G401 (cell line): Measurements from ENCODE around the gene SRCIN1. TPM values are rescaled to one million over a fixed set of nuclear protein-coding genes. Genes with fewer than 3 reads are reported as not detected.
A peak's percentile ranks its signal among the peaks of the same experiment; 100 is the strongest.

Experiments
- DNase-seq: peaks from one replicate; pipeline ENCODE4 v3.0.0-alpha.2; 2015; ENCODE audit warnings: low spot score
- in situ Hi-C: cut with HindIII; loops from 2 replicates; pipeline ENCODE4 v1.10.0; 2016; ENCODE audit warnings: low sequenced_read_pairs, mixed read lengths
- total RNA-seq: library from RNA; depleted of rRNA; stranded (reverse); fragments of >200 nt; shearing (Covaris generic); gene quantifications from 2 replicates; pipeline ENCODE4 v1.2.3, GENCODE V29; 2014

Gene SRCIN1
- total RNA-seq, 1 experiment from 2014 or later = 12.4 TPM

DNA sequence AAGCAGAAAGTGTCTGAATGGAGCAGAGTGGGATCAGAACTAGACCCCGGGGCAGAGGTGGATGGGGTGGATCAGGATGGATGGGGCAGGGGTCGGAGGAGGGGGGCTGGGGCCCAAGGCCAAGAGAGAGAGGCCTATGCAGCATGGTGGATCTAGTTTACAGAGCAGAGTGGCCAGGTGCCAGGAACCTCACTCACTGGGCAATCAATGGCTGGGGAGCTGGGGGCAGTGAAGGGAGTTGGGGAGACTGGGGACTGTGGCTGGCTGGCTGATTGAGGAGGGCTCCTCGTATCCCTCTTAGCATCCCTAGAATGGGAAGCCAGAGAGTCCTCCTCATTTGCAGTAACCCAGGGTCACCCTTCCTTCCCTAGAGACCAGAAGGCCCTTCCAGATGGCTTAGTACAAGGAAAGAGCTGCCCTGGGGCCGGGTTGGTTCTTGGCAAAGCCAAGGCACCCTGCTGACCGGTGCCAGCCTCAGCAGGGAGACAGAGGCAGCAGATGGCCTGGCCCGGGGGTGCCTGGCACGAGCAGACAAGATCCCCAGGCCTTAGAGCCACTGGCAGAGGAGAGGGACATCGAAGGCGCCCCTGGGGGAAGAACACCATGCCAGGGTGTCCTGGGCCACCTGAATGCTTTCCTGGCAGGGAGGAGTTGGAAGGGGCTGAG, 36.8 kb downstream of the SRCIN1 start:
- in situ Hi-C loops = no loop called here
- peak; percentile 83 for DNase-seq

DNA sequence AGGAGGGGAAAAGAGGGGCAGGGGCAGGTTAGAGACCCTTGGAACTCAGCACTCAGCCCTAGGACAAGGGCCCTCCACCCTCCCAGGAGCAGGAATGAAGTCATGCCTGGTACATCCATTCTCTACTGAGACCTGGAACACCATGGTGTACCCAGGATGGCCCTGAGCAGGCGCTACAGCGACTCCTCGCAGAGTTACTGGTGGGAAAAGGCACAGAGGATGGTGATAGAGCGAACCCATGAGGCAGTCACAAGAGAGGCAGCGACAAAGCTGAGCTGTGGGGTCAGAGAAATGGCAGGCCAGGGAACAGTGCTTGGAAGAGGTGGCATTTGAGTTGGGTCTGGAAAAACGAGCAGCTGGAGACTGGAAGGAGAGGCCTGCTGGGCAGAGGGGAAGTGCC, 37.5 kb downstream of the SRCIN1 start:
- DNase-seq = no peak
- in situ Hi-C loops = no loop called here

DNA sequence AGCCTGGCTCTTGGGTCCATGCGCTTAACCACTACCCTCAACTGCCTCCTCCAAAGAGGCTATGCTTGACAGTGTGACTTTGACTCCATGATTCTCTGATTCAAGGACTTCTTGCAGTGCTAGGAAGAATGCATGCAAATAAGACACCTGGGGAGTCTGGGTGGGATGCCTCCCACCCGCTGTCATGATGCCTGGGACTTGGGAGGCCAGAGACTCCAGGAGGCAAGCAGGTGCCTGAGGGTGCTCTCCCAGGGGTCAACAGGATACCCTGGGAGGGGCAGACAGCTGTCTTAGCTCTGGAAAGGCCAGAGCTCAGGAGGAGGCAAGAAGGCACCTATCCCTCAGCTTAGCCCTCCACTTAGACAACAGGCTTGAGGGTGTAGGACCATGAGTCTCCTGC, 38.4 kb downstream of the SRCIN1 start:
- in situ Hi-C loops = no loop called here
- no peak for DNase-seq

DNA sequence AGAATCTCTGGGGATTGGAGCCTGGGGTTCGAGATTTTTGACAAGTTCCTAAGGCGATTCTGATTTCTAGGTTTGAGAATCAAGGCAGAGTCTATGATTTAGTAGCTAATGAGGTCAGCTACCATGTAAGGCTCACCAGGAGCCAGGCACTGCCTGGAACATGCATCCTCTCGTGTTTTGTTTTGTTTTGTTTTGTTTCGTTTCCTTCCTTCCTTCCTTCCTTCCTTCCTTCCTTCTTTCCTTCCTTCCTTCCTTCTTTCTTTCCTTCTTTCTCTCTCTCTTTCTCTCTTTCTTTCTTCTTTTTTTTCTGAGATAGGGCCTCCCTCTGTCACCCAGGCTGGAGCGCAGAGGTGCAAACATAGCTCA, 39.1 kb downstream of the SRCIN1 start:
- in situ Hi-C loops = no loop called here
- DNase-seq = no peak

DNA sequence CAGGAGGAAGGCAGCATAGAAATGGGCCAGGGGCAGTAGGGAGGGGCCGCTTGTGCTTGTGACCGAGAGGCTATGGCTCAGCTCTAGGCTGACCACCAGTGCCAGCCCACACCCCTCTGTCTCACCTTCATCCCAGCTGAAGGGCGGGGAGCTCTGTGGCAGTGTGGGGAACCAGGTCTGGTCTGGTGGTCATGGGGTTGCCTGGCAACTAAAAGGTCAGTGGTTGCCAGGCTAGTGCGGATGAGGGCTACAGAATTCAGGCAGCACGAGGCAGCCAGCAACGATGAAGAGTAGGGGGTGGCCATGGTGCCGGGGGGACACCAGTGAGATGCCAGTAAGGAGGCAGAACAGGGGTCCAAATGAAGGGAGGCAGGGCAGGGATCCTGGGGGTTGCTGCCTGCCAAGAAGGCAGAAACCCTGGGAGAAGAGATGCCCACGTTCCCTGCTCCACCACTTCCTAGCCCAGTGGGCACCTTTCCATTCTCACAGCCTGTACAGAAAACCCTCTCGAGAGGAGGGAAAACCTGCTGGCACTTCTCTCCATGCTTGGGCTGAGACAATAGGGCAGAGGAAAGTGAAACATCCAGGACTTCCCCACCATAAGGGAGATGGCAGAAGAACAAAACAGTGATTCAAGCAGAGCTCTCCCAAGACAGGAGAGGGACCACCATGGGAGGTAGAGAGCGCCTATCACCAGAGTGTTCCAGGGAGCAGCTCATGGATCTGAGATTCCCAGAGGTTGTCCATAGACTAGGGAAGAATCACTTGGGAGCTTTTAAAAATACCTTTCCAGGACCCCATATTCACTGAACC, 39.7 kb downstream of the SRCIN1 start:
- peak; percentile 90 for DNase-seq
- in situ Hi-C loops = no loop called here

DNA sequence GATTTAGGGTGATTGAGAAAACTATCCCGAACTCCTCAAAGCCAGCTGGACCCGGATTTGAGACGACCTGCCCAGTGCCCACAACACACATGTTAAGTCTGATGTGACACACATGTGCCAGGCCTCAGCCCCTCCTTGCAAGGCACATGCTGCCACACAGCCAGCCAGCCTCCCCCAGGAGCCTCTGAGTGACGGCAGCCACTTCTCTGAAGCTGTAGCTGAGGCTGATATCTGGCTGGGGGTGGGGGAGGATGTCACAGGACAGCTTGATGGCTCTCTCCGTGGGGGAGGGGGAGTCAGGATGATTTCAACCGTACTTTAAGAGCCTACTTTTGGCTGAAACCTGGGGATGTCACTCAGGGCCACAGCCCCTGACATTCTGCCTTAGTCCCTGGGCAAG, 40.9 kb downstream of the SRCIN1 start:
- in situ Hi-C loops = no loop called here

DNA sequence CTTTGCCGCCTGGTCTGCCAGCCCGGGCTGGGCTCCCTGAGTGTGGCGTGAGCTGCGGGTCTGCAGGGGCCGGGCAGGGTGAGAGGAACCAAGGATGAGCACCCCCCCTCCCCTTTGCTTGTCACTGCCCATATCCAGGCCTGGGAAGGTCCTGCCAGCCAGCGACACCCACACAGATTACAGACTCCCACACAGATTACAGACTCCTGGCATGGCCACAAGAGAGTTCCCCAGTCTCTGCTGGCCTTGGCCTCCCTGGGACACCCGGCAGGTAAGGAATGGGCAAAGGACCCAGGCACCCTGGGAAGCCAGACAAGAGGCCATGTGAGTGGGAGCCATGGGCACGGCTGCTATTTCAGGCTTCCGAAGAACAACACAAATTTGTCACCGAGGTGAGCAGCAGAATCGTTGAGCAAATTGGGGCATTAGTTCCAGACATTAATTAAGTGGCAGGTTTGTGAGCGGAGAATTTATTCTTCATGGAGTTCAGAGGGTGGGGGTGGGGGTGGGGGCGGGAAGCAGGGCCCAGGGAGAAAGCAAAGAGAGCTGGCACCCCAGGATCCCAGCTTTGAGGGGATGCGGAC, 41.4 kb downstream of the SRCIN1 start:
- in situ Hi-C loops = no loop called here
- no peak for DNase-seq

More for the DNA sequence above, 40.9 kb downstream of the SRCIN1 start:
- DNase-seq = no peak

DNA sequence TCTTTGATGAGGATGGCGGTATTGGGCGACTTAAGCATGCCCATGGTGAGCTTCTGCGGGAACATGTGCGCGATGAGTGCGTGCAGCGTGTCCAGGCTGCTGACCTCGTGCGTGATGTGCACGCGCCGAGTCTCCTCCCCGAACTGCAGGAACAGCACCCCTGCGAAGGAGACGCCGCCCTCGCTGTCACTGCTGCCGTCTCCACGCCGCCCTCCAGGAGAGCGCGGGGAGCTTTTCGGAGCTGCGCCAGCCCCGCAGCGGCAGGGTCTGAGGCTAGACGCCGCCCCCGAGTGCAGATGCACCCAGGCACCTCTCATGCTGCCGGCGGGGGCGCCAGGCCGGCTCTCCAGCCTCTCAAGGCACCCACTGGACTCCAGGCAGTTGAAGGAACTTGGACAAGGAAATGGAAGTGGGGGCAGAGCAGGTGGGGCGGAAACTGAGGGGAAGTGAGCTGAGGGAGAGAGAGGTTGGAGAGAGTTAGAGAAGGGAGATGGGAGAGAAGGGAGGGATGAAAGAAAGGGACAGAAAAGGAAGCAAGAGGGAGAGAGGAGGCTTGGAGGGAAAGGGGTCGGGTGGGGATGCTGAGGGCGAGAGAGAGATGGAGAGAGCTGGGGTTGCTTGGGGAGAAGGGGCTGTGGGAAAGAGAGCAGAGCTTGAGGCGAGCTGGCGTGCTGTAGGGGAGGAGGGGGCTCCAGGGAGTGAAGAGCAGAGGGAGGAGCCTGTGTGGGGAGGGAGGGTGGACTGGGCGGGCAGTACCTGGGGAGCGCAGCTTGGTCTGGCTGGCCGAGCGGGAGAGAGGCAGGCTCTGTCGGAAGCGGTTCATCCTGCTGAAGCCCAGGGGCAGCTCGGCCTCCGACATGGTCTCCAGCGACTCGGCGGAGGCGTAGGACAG, 42.1 kb downstream of the SRCIN1 start:
- in situ Hi-C loops = no loop called here
- peak; percentile 90 for DNase-seq

DNA sequence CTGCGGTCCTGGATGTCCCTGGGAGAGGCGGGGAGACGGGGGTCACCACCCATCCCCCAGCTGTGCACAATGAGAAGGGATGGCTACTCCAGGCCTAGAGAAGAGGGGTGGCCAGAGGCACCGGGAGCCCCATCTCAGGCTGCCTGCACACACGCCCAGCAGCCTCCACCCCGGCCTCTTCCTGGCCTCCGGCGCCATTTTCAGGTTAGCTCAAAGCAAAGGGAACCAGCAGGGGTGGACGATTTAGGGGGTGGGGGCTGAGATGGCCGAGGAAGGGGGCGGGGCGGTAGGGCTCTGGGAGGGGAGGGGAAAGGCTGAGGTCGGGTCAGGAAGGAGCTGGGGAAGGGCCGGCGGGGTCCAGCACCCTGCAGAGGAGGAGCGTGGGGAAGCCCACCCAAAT, 42.8 kb downstream of the SRCIN1 start:
- in situ Hi-C loops = no loop called here
- DNase-seq = no peak

DNA sequence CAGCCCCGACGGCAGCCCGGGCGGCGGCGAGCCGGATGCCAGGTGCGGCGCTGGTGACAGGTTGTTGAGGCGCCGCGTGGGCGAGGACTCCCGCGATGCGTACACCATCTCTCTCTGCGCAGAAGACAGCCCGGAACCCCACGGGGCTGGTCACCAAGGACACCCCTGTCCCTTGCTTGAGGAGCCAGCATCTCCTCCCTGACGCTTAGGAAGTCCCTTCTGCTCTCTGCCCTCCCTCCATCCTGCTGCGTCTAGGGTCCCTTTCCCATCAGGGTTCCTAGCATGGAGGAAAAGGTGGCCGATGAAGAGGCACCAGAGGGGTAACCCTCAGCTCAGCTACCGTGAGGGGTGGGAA, 43.6 kb downstream of the SRCIN1 start:
- DNase-seq = no peak
- in situ Hi-C loops = no loop called here

DNA sequence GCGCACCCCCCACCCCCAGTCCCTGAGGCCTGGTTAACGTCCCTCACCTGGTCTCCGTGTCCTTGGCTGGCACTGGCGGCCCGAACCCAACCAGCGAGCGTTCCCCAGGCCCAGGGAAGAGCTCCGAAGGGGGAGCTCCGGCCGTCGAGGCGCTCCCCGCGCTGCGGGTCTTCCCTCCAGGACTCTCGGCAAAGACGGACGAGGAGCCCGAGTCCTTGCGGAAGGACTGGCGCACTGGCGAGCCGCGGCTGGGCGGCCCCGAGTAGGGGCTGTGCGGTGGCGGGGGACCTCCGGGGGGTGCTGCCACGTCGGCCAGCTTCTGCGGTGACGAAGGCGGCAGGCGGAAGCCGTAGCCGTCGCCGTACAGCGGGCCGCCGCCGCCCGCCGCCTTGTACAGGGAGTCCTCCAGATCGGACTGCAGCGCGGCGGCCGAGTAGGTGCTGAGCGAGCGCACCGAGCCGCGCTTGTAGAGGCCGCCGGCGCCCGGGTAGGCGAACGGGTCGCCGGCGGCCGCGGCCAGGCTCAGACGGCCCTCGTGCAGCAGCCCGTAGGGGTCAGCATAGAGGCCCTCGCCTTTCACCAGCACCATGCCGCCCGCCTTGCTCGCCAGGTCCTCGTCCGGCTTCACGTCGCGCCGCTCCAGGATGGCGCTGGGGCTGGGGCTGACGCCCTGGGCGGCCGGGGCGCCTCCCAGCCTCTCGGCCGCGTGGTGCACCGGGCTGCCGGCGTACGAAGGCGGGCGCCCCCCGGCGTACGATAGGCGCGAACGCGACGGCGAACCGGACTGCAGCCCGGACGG, 44.1 kb downstream of the SRCIN1 start:
- in situ Hi-C loops = no loop called here

DNA sequence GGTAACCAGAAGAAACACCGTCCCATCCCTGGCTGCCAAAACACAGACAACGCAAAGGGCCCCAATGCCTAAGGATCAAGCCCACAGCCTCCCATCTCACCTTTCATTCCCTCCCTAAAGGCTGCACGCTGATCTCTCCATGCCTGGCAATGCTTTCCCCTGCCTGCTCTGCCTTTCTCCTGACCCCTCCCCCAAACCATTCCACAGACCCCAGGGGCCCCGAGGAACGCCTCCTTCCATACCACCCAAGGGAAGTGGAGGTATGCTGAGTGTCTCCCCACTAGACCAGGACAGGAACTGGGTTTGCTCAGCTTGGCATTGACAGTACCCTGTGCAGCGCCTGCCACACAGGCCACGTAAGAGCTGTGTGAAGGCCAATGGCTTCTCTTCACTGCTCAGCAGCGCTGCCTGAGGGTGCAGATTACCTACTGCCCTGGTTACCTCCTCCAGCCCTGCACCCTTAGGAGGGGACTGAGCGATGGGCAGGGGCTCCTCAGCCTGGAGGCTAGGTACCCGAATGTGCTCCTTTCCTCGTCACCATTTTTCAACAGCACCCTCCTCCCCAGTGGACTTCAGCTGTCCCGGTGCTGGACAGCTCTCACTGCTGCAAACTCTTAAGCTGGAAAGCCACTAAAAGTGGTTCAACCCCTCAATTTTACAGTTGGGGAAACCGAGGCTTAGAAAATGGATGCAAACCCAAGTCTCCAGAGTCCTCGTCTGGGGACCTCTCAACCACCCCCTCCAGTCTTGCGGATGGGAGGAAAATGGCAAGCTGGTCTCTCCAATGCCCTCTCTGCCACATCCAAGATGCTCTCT, 45.0 kb downstream of the SRCIN1 start:
- peak; percentile 79 for DNase-seq
- in situ Hi-C loops = no loop called here

More for the DNA sequence above, 44.1 kb downstream of the SRCIN1 start:
- no peak for DNase-seq

DNA sequence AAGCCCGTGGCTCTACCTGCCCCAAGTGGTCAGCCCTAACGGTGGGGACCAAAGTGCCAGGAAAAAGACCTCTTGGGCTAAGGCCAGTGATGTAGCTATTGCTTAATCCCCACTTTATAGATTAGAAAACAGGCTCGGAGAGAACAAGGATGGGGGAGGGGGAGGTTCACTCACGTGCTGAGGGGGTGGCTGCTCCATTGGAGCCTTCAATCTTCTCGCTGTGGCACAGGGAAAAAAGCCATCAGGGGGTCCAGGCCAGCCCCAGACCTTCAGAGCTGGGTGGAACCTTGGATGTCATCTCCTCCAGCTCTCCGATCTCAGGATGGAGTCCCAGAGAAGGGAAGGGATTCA, 45.9 kb downstream of the SRCIN1 start:
- no peak for DNase-seq

DNA sequence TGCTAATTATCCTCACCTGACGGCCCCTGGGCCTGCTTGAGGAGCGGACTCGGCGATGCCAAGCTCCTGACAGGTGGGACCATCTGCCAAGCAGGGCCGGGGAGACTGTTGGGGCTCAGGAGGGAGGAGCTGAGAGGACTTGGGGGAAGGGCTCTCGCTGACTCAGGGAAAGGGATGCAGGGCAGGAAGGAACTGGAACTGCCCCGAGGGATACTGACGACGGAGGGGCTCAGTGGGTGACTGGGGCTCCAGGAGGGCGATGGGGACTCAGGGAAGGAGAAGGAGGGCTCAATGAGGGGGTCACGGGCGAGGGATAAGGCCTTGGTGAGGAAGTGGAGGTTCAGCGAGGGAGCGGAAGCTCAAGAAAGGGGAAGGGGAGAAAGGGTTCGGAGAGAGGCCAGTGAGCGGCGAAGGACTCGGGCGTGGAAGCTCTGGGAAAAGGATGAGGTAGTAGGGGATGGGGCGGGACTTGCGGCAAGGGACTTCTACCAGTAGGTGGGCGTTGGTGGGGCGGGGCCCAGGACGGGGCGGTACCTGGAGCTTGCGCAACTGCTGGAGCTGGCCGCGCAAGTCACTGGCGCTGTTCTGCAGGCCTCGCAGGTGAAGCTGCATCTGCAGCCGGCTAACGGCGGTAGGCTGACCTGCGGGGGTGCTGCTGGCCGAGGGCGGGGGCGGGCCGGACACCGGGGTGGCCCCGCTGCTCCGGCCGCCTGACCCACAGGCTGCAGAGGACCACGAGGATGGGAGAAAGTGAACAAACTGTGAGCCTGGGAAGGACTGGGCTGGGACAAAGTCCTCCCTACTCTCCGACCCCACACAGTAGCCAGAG, 46.5 kb downstream of the SRCIN1 start:
- DNase-seq = peak; percentile 93
- in situ Hi-C loops = no loop called here

More for the DNA sequence above, 45.9 kb downstream of the SRCIN1 start:
- in situ Hi-C loops = no loop called here

DNA sequence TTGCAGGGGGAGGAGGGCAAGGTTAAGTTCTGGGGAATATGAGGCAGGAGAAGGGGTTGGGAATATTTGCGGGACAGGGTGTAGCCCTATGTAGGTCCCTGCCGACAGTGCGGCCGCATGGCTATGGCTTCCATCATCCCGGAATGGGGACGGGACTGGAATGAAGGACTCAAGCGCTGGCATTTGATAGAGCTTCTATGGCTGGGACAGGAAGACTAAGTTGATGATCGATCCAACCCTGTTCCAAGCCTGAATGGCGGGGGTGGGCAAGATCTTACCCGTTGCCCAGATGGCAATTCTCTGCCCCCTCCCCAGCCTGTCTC, 47.1 kb downstream of the SRCIN1 start:
- no peak for DNase-seq
- in situ Hi-C loops = no loop called here

DNA sequence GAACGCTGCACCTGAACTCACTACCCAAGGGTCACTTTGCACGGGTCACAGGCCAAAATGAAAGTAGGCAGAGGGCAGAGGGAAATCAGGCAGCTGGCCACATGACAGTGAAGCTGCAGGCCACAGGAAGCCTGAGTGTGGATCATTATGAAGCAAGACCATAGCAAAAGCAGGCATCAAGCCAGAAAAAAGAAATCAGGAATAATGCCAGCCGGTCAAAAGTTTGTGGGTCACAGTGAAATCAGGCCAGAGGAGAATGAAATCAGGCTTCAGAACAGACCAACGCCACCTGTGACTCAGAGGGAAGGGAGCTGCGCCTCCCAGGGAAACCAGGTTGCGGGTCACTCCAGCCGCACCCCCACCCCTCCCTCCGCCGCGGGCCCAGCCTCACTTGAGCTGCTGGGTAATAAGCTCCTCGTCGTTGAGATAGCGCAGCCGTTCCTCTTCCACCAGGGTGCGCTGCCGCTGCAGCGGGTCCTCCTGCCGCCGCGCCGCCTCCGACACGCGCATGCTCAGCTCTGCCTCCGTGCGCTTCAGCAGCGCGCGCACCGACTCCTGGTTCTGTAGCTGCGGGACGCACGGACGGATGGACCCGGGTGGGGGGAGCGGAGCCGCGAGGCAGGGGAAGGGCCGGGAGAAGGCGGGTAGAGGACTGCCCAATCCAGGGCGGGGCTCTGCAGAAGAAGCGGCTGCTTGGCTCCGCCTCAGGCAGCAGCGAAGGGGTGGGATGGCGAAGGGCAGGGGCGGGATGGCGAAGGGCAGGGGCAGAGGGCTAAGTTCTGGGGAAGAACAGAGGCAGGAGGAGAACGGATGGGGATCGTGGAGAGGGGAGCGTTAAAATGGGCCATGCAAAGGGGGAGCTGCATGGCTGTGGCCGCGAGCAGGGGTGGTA, 47.7 kb downstream of the SRCIN1 start:
- in situ Hi-C loops = no loop called here
- peak; percentile 91 for DNase-seq

DNA sequence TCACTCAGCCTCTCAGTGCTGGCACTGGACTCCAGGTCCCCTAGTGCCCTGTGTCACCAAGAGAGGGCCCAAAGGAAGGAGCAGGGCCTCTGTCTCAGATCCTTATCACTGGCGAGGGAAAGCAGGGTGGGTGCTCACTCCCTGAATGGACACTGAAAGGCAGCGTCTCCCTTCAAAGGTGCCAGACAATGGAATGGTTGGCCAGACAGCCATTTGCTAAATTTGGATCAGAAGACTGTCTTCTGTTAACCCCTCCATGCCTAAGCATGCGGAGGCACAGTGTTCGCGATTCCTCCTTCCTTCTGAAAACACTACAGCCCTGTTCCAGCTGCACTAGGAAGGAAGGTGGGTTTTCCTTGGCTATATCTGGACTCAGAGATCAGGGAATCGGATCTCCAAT, 48.4 kb downstream of the SRCIN1 start:
- in situ Hi-C loops = no loop called here
- DNase-seq = no peak
